GM06990 (cell line): ENCODE data around the gene CD83.
A peak's percentile ranks its signal among the peaks of the same experiment; 100 is the strongest.

ENCODE experiments used
- DNase-seq: peaks from one replicate; pipeline ENCODE4 v3.0.0-alpha.2; 2011; ENCODE audit not compliant: insufficient read length; ENCODE audit errors: extremely low read depth
- H3K27me3 ChIP-seq: replicated peaks from 2 replicates; pipeline ENCODE4 v1.6.0; 2011; ENCODE audit warnings: low read length; ENCODE audit not compliant: control insufficient read depth, insufficient read depth
- H3K36me3 ChIP-seq: 2 replicates; pipeline ENCODE4 v1.5.1; 2011; ENCODE audit warnings: low read length; ENCODE audit not compliant: control insufficient read depth, insufficient read depth
- H3K4me3 ChIP-seq: replicated peaks from 2 replicates; pipeline ENCODE4 v1.5.1; 2011; ENCODE audit warnings: low read depth, mild to moderate bottlenecking, control low read depth, low read length
- CTCF ChIP-seq: IDR thresholded peaks from 2 replicates; pipeline ENCODE4 v1.5.1; 2011; ENCODE audit warnings: low read length, control low read depth, mild to moderate bottlenecking, inconsistent platforms; ENCODE audit not compliant: insufficient read depth, poor library complexity, severe bottlenecking

CD83 gene

GRCh38 chr6:14074476-14075094 lies 43.0 kb upstream of the CD83 start:
- TF ChIP-seq CTCF = no peak
- Histone ChIP-seq H3K27me3 (no peaks in the 10 kb centered on the region), H3K4me3 (peak overlapping the region; percentile 58), H3K36me3 (no peaks in the 10 kb centered on the region)
- DNase-seq = no peak

DNA sequence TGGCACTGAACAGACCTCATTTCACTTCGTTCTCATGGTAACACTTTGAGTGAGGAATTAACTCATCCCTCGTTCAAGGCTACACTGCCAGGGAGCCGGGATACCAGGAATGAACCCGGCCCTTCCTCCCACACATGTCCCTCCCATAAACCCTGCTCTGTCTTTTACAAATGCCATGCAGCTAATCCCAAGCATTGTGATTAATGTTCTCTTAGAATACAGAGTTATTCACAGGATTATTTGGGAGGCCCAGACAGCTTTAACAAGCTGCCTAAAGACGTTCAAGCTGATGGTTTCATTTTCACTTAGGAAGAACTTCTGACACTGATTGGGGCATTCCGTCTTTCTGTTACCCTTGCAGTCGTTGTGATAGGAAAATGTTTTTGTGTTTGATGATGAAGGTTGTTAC lies 42.5 kb upstream of the CD83 start:
- H3K27me3 ChIP-seq = no peaks in the 10 kb centered on the region
- H3K36me3 ChIP-seq = no peaks in the 10 kb centered on the region
- no peak for TF ChIP-seq CTCF
- peak; percentile 50 for DNase-seq
- peak overlapping the region; percentile 58 for H3K4me3 ChIP-seq

DNA sequence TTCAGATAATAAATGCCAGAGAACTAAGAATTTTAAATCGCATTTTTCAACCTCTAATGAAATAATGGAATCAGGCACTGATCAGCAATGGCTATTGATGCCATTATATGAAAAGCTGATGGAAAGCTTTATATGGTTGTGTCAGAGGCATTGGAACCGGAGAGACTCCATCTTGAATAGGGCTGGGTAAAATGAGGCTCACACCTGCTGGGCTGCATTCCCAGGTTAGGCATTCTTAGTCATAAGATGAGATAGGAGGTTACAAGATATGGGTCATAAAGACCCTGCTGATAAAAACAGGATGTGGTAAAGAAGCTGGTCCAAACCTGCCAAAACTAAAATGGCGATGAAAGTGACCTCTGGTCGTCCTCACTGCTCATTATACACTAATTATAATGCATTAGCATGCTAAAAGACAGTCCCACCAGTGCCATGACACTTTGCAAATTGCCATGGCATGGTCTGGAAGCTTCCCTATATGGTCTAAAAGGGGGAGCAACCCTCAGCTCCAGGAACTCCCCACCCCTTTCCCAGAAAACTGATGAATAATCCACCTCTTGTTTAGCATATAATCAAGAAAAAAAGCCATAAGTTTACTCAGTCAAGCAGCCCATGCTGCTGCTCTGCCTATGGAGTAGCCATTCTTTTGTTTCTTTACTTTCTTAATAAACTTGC lies 40.2 kb upstream of the CD83 start:
- no peak for TF ChIP-seq CTCF
- H3K36me3 ChIP-seq = no peaks in the 10 kb centered on the region
- no peak overlapping the region for H3K4me3 ChIP-seq
- no peaks in the 10 kb centered on the region for H3K27me3 ChIP-seq
- DNase-seq = no peak

DNA sequence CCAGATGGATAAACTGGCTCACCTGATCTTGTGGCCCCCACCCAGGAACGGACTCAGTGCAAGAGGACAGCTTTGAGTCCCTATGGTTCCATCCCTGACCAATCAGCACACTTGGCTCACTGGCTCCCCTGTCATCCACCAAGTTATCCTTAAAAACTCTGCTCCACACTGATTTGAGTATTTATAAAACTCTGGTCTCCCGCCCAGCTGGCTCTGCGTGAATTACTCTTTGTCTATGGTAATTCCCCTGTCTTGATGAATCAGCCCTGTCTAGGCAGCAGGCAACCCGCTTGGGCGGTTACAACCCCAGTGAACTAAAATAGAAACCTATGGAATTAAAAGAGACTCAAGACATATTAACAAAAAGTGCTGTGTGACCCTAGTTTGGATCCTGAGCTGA lies 38.1 kb upstream of the CD83 start:
- H3K4me3 ChIP-seq = no peak overlapping the region
- no peak for TF ChIP-seq CTCF
- no peaks in the 10 kb centered on the region for H3K27me3 ChIP-seq
- no peak for DNase-seq
- no peaks in the 10 kb centered on the region for H3K36me3 ChIP-seq

DNA sequence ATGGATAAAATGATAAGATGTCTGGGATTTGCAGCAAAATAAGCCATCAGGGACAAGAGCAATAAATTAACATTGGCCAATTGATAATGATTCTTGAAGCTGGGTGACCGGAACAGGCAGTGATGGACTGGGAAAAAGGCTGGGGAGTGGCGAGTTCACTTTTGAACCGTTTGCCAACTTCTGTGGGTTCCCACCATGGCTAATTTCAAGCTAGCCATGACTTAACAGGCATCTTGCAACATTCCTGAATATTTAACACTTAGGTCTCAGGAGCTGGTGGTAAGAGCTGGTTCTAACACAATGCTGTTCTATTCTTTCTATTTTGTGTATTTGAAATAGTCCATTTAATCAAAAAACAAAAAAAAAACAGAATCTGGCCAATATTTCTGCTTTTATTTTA lies 37.6 kb upstream of the CD83 start:
- TF ChIP-seq CTCF = no peak
- no peaks in the 10 kb centered on the region for H3K36me3 ChIP-seq
- no peak overlapping the region for H3K4me3 ChIP-seq
- no peaks in the 10 kb centered on the region for H3K27me3 ChIP-seq
- DNase-seq = no peak

DNA sequence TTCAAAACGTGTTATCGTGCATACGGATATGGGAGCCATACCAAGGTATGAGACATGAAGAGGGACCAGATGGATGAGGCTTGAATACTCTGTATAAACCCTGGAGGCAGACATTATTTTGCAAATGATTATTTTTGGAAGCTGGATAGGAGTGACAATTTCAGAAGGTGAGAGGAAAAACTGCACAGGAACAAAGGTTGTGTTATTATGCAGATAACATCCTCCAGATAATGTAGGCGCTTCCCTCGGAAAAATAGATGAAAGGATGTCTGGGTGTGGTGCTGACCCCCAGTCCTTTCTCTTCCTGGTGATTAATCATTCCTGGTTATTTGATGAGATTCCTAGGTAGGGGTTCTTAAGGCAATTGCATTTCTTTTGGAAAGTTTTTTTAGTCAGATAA lies 36.4 kb upstream of the CD83 start:
- no peaks in the 10 kb centered on the region for H3K27me3 ChIP-seq
- no peak overlapping the region for H3K4me3 ChIP-seq
- no peak for DNase-seq
- TF ChIP-seq CTCF = no peak
- H3K36me3 ChIP-seq = no peaks in the 10 kb centered on the region
